ENCODE data around the gene TMX2. TPM values are rescaled to one million over a fixed set of nuclear protein-coding genes. Genes with fewer than 3 reads are reported as not detected.

The TMX2 gene
- total and polyA plus RNA-seq, 9 of the 15 experiments (the other 6 are each of a cell fraction or from before 2014, with no cell fraction given), result 176 to 433 (median 227) TPM

DNA sequence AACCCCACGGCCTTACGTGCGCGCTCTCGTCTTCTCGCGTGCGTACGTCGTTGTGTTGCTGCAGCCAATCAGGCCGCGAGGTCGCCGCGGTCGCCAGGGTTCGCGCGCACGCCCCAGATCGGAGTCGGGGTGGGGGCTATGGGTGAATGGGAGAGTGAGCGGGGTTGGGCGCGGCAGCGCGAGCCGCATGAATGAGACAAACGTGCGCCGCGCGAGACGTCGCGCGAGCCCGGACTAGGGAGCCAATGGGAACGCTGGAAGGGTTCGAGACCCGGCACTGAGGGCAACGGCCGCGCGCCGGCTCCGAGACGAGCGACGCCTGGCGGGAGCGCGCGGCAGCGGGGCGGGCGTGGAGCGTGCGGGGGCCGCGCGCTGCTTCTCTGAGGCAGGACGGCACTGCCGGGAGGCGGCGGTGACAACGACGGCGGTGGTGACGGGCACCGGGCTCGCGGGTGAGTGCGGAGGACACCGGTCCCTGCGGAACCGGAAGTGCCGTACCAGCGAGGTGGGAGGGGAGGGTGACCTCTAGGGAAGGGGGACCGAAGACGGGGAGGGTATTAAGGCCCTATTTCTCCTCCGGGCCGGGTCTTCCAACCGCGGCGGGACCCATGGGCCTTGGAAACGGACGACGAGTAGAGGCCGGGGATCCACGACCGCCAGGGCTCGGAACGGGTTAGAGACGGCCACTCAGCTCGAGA is 44.5 kb upstream of the TMX2 start, which contains the start of gene ZDHHC5 (continued):
- no peak for TF ChIP-seq MTF1 (CRISPR knock-in tag; IDR thresholded peaks at IDR 0.05; ENCODE audit: borderline replicate concordance)
- no peak for TF ChIP-seq TCFL5 (CRISPR knock-in tag; conservative IDR thresholded peaks at IDR 0.05)
- TF ChIP-seq NRF1 (conservative IDR thresholded peaks at IDR 0.05 in 1 of 2, IDR thresholded peaks at IDR 0.05 in 1 of 2), result peak; percentile 94 to 95
- TF ChIP-seq CHCHD3 (CRISPR knock-in tag; IDR thresholded peaks at IDR 0.05), result peak; percentile 40; the same call in 1 of the 2 replicates
- no peak for TF ChIP-seq CUX1 (CRISPR knock-in tag; IDR thresholded peaks at IDR 0.05)
- TF ChIP-seq CXXC5 (CRISPR knock-in tag; IDR thresholded peaks at IDR 0.05), result peak; percentile 97
- peak in 1 of 2 experiments; percentile 48; a peak in 1 of 4 replicates for TF ChIP-seq RCOR1 (IDR thresholded peaks at IDR 0.05; ENCODE audit: borderline replicate concordance in 1 of 2, low read depth in 2 of 2, low read length in 2 of 2)
- no peak for TF ChIP-seq RBM34 (IDR thresholded peaks at IDR 0.05; ENCODE audit: borderline replicate concordance, insufficient read depth, low read length)
- TF ChIP-seq CBFA2T2 (conservative IDR thresholded peaks at IDR 0.05), result no peak
- TF ChIP-seq FOXP1 (CRISPR knock-in tag; IDR thresholded peaks at IDR 0.05), result peak; percentile 75
- TF ChIP-seq, protein P1, sequence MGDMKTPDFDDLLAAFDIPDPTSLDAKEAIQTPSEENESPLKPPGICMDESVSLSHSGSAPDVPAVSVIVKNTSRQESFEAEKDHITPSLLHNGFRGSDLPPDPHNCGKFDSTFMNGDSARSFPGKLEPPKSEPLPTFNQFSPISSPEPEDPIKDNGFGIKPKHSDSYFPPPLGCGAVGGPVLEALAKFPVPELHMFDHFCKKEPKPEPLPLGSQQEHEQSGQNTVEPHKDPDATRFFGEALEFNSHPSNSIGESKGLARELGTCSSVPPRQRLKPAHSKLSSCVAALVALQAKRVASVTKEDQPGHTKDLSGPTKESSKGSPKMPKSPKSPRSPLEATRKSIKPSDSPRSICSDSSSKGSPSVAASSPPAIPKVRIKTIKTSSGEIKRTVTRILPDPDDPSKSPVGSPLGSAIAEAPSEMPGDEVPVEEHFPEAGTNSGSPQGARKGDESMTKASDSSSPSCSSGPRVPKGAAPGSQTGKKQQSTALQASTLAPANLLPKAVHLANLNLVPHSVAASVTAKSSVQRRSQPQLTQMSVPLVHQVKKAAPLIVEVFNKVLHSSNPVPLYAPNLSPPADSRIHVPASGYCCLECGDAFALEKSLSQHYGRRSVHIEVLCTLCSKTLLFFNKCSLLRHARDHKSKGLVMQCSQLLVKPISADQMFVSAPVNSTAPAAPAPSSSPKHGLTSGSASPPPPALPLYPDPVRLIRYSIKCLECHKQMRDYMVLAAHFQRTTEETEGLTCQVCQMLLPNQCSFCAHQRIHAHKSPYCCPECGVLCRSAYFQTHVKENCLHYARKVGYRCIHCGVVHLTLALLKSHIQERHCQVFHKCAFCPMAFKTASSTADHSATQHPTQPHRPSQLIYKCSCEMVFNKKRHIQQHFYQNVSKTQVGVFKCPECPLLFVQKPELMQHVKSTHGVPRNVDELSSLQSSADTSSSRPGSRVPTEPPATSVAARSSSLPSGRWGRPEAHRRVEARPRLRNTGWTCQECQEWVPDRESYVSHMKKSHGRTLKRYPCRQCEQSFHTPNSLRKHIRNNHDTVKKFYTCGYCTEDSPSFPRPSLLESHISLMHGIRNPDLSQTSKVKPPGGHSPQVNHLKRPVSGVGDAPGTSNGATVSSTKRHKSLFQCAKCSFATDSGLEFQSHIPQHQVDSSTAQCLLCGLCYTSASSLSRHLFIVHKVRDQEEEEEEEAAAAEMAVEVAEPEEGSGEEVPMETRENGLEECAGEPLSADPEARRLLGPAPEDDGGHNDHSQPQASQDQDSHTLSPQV (IDR thresholded peaks at IDR 0.05), result 0 out of 2 replicates have a peak, but pooled peaks have one; percentile 45
- TF ChIP-seq PTTG1 (tag; IDR thresholded peaks at IDR 0.05; ENCODE audit: low read depth), result no peak
- no peak for TF ChIP-seq ARNT (IDR thresholded peaks at IDR 0.05)
- no peak for TF ChIP-seq ZSCAN32 (CRISPR knock-in tag; IDR thresholded peaks at IDR 0.05)
- no peak for TF ChIP-seq ZNF146 (CRISPR knock-in tag; IDR thresholded peaks at IDR 0.05; ENCODE audit: unreplicated experiment)
- TF ChIP-seq NR1H2 (CRISPR knock-in tag; IDR thresholded peaks at IDR 0.05), result no peak
- TF ChIP-seq HNRNPH1 (optimal IDR thresholded peaks at IDR 0.05; ENCODE audit: low read depth, low read length), result no peak
- peak; percentile 61 for TF ChIP-seq CREB1 (IDR thresholded peaks at IDR 0.05)
- peak; percentile 86 for TF ChIP-seq CREB1 (CRISPR knock-in tag; IDR thresholded peaks at IDR 0.05)
- TF ChIP-seq RFX7 (CRISPR knock-in tag; IDR thresholded peaks at IDR 0.05), result no peak
